ENCODE measurements around the gene VPREB1. TPM values are rescaled to one million over a fixed set of nuclear protein-coding genes. Genes with fewer than 3 reads are reported as not detected.
"Not testable (repeated sequence)": the region's sequence is repeated elsewhere in the genome, so short reads cannot be mapped to it uniquely, and the experiment has no call there.

Gene VPREB1
- polyA plus RNA-seq, 2 of the 4 experiments (the other 2 are of a cell fraction) = not detected

DNA sequence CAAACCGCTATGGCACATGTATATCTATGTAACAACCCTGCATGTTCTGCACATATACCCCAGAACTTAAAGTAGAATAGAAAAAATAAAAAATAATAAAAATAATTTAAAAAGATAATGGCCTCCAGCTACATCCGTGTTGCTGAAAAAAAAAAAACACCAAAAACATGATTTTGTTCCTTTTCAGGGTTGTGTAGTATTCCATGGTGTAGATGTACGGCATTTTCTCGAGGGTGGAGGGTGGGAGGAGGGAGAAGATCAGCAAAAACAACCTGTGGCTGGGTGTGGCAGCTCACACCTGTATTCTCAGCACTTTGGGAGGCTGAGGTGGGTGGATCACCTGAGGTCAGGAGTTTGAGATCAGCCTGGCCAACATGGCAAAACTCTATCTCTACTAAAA, 16.0 kb downstream of the VPREB1 start:
- POLR2A ChIA-PET; H3K9me3 ChIP-seq; H3K4me2 ChIP-seq; H3K4me3 ChIP-seq; ATAC-seq; CTCF ChIA-PET; DNase-seq (ENCODE audit: low read depth in 1 of 2, low spot score in 1 of 2); H3K27ac ChIP-seq; H3K4me1 ChIP-seq; FAIRE-seq: not testable (repeated sequence)
- 57% methylated on average over 4 of the region's 4 CpGs for WGBS (ENCODE audit: missing lambda C conversion rate)

DNA sequence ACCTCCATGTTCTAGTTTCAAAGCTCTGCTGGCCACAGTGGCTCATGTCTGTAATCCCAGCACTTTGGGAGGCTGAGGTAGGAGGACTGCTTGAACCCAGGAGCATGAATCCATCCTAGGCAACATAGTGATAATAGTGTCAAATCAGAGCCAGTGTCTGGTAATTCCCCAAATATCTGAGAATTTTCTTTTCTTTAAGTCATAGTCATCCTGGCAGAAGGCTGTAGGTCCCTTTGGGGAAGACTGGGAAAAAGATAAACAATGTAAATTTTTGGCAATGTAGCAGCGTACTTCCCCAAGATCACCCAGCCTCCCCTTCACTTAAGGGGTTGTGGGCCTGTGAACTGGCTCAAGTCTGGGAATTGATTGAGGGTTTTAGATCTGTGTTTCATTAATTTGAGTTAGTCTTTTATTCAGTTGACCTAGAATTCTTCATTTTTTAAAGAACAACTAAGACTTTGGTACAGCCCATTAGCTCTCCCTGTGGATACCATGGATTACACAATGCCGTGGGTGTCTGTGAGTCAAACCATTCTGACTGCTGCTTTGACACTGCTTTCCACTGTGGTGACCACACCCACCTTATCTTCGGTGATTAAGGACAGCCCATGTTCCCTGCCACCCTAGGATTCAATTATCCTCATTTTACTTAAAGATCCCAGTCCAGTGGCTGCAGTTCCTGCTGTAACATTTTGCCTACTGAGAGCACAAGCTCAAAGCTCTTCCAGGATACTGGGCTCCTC, 17.9 kb downstream of the VPREB1 start:
- H3K4me1 ChIP-seq; ATAC-seq; H3K4me3 ChIP-seq; H3K9me3 ChIP-seq; H3K4me2 ChIP-seq; POLR2A ChIA-PET; DNase-seq (ENCODE audit: low read depth in 1 of 2, low spot score in 1 of 2); H3K27ac ChIP-seq; FAIRE-seq: not testable (repeated sequence)
- 22% methylated on average over 3 of the region's 3 CpGs for WGBS (ENCODE audit: missing lambda C conversion rate)
- CTCF ChIA-PET = interaction anchor here (1.0 kb wide), 1 partner anchor 62 kb away, joined by 3 read pairs; no protein-coding TSS in a partner anchor

DNA sequence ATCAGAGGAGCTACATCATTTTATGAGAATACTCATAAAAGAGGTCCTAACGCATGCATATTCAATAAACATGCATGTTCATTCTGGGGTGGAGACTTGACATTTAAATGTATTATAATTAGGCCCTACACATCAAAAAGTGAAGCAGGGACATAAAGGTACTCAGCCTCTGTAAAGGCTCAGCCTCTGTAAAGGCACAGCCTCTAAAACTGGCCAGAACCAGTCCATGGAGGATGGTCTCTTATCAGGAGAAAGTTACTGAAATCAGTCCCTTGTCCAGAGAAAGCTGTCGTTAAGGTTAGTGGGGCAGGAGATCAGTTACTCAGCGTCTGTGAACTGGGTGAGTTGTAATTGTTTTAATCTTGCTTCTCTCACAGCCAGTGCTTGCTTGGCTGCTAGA, 19.2 kb downstream of the VPREB1 start:
- POLR2A ChIA-PET, H3K4me2 ChIP-seq: not testable (repeated sequence)

GRCh38 chr22:22270036-22270676, 25.6 kb downstream of the VPREB1 start:
- H3K9me3 ChIP-seq; H3K4me1 ChIP-seq; POLR2A ChIA-PET; H3K4me3 ChIP-seq; DNase-seq (ENCODE audit: low read depth in 1 of 2, low spot score in 1 of 2); FAIRE-seq; CTCF ChIA-PET; ATAC-seq; TF ChIP-seq FOSL2 (IDR thresholded peaks at IDR 0.05): not testable (repeated sequence)
- Histone ChIP-seq H3K4me2 (peak overlapping the region; percentile 48; the same call in 2 of the 3 replicates), H3K27ac (peak overlapping the region in 1 of 2 experiments; percentile 69; a peak in 1 of 6 replicates)
- TF ChIP-seq FOSL2 (CRISPR knock-in tag; IDR thresholded peaks at IDR 0.05) = peak; percentile 24; the same call in 1 of the 2 replicates
- 79% methylated on average over 6 of the region's 7 CpGs for WGBS (ENCODE audit: missing lambda C conversion rate)

More for the DNA sequence above, 19.2 kb downstream of the VPREB1 start:
- FAIRE-seq; DNase-seq (ENCODE audit: low read depth in 1 of 2, low spot score in 1 of 2); H3K4me1 ChIP-seq; H3K27ac ChIP-seq; H3K4me3 ChIP-seq; ATAC-seq; CTCF ChIA-PET; H3K9me3 ChIP-seq: not testable (repeated sequence)
- 80% methylated on average over 3 of the region's 3 CpGs for WGBS (ENCODE audit: missing lambda C conversion rate)

GRCh38 chr22:22277423-22277822, 32.8 kb downstream of the VPREB1 start:
- FAIRE-seq; H3K4me1 ChIP-seq; DNase-seq (ENCODE audit: low read depth in 1 of 2, low spot score in 1 of 2); CTCF ChIA-PET; H3K9me3 ChIP-seq; H3K27ac ChIP-seq; H3K4me3 ChIP-seq; H3K4me2 ChIP-seq; POLR2A ChIA-PET; ATAC-seq: not testable (repeated sequence)
- WGBS (ENCODE audit: missing lambda C conversion rate) = 81% methylated on average over 3 of the region's 4 CpGs

DNA sequence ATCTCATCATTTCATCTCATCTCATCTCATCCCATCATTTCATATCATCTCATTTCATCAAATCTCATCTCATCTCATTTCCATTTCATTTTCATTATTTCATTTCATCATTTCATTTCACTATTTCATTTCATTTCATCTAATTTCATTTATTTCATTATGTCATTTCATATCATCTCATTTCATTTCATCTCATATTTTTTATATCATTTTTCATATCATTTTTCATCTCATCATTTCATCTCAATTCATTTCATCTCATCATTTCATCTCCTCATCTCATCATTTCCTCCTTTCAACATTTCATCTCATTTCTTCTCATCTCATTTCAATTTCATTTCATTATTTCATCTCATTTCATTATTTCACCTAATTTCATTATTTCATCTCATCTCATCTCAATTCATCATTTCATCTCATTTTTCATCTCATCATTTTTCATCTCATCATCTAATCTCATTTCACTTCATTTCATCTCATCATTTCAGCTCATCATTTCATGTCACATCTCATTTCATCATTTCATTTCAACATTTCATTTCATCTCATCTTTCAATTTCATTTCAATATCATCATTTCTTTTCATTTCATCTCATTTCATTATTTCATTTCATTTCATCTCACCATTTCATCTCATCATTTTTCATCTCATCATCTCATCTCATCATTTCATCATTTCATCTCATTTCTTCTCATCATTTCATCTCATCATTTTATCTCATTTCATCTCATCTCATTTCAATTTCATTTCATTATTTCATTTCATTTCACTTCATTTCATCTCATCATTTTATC, 40.6 kb downstream of the VPREB1 start:
- H3K4me2 ChIP-seq; DNase-seq (ENCODE audit: low read depth in 1 of 2, low spot score in 1 of 2); H3K27ac ChIP-seq; ATAC-seq; H3K4me1 ChIP-seq; CTCF ChIA-PET; FAIRE-seq; H3K4me3 ChIP-seq; H3K9me3 ChIP-seq; POLR2A ChIA-PET: not testable (repeated sequence)

DNA sequence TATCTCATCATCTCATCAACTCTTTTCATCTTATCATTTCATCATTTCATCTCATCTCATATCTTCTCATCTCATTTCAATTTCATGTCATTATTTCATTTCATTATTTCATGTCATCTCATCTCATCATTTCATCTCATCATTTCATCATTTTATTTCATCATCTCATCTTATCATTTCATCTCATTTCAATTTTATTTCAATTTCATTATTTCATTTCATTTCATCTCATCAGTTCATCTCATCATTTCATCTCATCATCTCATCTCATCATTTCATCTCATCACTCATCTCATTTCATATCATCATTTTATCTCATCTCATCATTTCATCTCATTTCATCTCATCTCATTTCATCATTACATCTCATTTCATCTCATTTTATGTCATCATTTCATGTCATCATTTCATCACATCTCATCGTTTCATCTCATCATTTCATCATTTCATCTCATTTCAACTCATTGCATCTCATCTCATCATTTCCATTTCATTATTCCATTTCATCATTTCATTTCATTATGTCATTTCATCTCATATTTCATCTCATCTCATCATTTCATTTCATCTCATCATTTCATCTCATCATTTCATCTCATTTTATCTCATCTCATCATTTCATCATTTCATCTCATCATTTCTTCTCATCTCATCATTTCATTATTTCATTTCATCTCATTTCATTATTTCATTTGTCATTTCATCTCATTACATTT, 42.0 kb downstream of the VPREB1 start:
- H3K9me3 ChIP-seq; H3K4me2 ChIP-seq; DNase-seq (ENCODE audit: low read depth in 1 of 2, low spot score in 1 of 2); FAIRE-seq; H3K27ac ChIP-seq; ATAC-seq; CTCF ChIA-PET; H3K4me1 ChIP-seq; H3K4me3 ChIP-seq; POLR2A ChIA-PET: not testable (repeated sequence)
- 100% methylated on average over 1 of the region's 1 CpG for WGBS (ENCODE audit: missing lambda C conversion rate)

GRCh38 chr22:22287106-22287626, 42.6 kb downstream of the VPREB1 start:
- FAIRE-seq; CTCF ChIA-PET; H3K27ac ChIP-seq; H3K4me3 ChIP-seq; ATAC-seq; H3K4me2 ChIP-seq; H3K4me1 ChIP-seq; H3K9me3 ChIP-seq; DNase-seq (ENCODE audit: low read depth in 1 of 2, low spot score in 1 of 2); POLR2A ChIA-PET: not testable (repeated sequence)
- WGBS (ENCODE audit: missing lambda C conversion rate) = 91% methylated on average over 5 of the region's 5 CpGs

DNA sequence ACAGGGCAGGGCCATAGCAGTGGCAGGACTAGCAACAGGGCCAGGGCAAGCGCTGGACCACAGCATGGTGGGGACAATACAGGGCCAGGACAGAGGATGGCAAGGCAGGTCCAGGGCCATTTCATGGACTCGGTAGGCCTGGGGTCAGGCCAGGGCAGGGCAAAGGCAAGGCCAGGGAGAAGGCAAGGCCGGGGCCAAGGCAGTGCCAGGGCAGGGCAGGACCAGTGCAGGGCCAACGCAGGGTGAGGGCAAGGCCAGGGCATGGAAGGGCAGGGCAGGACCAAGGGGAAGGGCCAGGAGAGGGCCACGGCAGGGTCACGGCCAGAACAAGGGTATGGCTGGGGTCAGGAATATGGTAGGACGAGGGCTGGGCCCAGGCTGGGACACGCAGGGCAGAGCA, 45.1 kb downstream of the VPREB1 start:
- ATAC-seq; H3K27ac ChIP-seq; H3K4me2 ChIP-seq; H3K4me3 ChIP-seq; H3K4me1 ChIP-seq; DNase-seq (ENCODE audit: low read depth in 1 of 2, low spot score in 1 of 2); H3K9me3 ChIP-seq; CTCF ChIA-PET; POLR2A ChIA-PET; FAIRE-seq: not testable (repeated sequence)
- WGBS (ENCODE audit: missing lambda C conversion rate) = 90% methylated on average over 6 of the region's 8 CpGs

- 90% methylated on average over 2 of the region's 3 CpGs for WGBS (ENCODE audit: missing lambda C conversion rate)
- H3K4me3 ChIP-seq; H3K9me3 ChIP-seq; H3K4me1 ChIP-seq; CTCF ChIA-PET; FAIRE-seq; H3K4me2 ChIP-seq; POLR2A ChIA-PET; DNase-seq (ENCODE audit: low read depth in 1 of 2, low spot score in 1 of 2); H3K27ac ChIP-seq; ATAC-seq: not testable (repeated sequence)
Measured at GRCh38 chr22:22291129-22291806, 46.7 kb downstream of the VPREB1 start.

All from A549 (cell line).